ENCODE data around the gene DAAM1.

DAAM1 gene

DNA sequence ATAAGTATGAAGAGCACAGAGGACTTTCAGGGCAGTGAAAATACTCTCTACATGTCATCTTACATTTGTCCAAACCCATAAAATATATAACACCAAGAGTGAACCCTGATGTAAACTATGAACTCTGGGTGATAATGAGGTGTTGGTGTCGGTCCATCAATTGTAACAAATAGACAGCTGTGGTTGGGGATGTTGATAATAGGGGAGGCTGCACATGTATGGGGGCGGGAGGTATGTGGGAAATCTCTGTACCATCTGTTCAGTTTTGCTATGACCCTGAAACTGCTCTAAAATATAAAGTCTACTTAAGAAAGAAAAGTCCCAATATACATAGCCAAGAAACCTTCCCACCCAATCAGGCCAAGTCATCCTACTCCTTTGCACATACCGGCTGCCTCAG, 188.2 kb downstream of the DAAM1 start:
- DNase-seq: no peak

DNA sequence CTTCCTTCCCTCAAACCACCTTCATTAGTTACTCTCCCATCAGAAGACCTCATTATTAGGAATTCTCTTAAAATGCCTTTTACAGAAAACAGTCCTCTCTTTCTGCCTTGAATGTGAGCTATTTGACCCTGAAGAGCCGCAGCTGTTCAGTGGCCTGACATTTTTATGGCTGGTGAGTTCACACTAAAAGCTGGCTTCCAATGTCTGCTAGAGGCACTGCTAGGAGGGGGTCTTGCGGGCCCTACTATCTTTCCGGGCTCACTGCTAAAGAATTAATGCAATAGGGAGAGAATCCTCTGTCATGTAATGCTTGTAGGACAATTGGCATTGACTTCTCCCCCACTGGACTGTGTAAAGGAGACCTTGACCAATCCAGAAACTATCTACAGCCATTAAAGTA, 189.0 kb downstream of the DAAM1 start:
- DNase-seq: no peak

DNA sequence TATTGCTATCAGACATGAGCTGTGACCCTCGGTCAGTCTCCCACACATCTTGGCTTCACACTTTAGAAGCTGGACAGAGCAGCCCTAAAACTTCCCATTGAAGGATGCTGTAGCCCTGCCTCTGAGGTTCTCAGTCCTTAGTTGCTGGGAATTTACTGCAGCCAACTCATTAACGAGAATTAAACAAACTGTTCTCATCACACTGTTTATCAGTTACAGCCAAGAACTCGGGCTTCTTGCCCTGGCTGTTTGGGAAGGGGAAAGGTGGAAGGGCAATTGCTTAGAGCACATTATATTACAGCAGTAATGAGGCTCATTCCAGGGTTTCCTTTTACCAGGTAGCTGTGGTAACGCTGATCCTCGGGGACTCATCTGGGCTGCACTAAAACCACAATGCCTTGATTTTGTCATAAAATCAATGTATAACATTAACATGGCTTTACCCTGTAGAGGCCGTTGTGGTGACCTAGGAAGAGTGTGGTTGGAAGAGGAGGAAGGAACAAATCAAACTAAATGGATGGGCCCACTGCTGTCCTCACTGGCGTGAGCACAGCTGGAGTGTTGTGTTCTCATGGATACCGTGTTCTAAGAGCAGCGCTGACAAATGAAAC, 189.6 kb downstream of the DAAM1 start:
- DNase-seq: no peak

DNA sequence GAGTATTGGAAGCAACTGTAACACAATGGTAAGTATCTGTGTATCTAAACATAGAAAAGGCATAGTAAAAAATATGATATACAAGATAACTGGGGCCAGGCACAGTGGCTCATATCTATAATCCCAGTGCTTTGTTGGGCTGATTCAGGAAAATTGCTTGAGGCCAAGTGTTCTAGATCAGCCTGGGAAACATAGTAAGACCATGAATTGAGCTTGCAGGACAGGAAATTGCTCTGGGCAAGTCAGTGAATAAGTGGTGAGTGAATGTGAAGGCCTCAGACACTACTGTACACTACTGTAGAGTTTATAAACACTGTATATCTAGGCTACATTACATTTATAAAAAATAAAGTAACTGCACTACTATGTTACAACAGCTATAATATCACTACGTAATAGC, 201.5 kb downstream of the DAAM1 start:
- no peak for DNase-seq

DNA sequence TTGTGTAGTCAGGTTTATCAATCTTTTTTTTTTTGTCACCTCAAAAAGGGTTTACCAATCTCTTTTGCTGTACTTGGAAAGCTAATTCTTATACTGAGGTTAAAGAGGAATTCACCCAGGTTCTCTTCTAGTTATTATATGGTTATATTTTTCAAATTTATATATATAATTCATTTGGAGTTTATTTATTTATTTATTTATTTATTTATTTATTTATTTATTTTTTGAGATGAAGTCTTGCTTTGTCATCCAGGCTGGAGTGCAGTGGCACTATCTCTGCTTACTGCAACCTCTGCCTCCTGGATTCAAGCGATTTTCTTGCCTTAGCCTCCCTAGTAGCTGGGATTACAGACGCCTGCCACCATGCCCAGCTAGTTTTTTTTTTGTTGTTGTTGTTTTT, 202.9 kb downstream of the DAAM1 start:
- no peak for DNase-seq

DNA sequence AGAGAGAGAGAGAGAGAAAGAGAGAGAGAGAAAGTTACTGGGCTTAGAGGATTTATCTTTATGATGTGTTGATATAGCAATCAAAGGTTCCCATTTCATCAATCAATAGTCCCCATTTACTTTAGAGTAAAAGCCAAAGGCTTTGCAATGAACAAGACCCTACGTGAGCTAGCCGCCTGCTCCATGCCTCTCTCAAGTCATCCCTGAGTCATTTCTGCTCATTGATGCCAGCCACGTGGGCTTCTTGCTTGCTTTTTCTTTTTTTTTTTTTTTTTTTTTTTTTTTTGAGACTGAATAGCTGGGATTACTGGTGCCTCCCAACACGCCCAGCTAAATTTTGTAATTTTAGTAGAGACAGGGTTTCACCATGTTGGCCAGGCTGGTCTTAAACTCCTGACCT, 205.8 kb downstream of the DAAM1 start:
- DNase-seq: no peak

DNA sequence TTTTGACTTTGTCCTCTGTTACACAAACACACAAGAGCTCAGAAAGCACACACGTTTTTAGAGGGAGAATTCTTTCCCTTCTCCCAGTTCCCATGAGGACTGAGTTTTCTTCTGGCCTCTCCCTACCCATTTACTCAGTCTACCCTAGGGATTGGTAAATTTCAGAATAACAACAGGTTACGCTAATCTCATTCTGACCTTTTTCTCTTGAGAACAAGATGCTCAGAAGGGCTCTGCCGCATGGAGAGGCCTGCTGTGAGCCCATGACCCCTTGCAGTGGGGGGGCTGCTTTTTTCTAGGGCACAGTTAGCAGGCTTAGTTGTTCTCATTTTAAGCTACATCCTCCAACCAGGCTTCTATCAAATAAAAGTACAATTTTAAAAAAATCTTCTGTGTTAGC, 207.2 kb downstream of the DAAM1 start:
- no peak for DNase-seq

DNA sequence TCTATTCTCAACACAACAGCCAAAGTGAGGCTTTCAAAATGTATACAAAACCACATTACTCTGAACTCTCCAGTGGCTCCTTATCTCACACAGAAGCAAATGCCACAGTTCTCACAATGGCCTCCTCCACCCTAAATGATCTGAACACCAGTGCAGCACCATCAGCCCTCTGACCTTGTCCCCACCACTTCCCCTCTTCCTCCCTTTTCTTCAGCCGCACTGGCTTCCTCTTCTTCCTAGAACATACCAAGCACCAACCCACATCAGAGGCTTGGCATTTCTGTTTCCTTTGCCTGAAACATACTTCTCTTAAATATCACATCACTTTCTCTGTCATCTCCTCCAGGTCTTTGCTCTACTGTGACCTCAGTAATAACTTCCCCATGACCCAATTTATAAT, 210.4 kb downstream of the DAAM1 start:
- DNase-seq: no peak

DNA sequence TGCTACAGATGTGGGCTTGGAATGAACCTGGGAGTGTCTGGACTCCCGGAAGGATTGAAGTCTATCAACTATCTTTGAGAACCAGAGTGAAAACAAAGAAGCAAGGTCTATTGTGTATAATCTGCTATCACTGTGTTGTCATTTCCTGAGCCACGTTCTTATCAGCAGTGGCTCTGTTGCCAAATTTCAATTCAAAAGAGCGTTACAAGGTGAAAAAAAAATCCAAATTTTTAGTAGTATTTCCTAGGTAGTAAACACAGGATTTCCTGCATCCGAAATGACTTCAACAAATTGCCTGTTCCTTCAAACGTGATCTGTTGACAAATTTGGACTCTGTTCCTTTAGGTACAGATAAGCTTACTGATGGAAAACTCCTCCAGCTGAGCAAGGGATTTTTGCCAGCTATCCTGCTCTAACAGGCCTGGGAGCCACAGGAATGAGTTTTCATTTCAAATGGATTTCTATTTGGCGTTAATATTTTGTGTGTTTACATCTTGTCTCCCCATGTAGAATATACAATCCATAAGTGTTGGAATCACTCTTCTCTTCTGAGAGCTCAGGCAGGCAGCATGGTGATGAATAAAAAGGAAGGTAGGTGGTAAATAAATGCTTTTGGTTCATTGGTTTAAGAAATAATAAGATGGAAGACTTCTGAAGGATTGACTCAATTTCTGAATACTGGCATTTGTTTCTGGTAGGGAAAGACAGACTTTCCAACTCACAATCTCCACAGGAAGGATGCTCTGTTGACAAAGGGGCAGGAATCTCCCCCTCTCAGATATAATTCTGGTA, 218.2 kb downstream of the DAAM1 start:
- DNase-seq: no peak

DNA sequence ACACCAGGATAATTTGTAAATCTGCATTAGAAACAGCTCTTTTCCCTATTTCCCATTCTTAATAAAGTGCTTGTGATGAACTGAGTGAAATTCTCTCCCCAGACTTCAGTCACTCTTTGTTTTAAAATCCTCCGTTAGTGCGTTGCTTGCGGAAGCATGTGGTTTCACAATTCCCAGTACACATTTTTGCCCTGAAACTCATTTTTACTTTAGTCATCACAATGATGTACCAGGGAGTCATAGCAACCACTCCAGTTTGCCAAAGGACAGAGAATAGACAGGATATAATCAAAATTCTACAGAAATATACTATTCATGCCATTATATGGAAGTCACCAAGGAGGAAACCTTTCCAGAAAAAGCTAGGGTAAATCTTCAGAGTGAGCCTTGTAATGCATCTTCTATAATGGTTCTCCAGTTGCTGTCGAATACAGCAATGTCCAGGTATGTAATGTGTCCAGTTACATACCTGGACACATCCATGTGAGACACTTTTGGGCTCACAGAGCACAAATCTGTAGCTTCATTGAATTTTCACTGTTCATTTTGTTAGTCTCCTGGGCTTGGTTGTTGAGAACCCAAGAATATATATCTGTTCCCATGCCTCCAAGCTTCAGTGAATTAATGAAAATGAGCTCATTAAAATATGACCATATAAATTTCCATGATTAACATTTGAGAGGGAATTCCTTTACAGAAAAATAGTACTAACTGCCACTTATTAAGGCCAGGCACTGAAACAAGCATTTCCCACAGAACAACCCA, 219.0 kb downstream of the DAAM1 start:
- DNase-seq: no peak

DNA sequence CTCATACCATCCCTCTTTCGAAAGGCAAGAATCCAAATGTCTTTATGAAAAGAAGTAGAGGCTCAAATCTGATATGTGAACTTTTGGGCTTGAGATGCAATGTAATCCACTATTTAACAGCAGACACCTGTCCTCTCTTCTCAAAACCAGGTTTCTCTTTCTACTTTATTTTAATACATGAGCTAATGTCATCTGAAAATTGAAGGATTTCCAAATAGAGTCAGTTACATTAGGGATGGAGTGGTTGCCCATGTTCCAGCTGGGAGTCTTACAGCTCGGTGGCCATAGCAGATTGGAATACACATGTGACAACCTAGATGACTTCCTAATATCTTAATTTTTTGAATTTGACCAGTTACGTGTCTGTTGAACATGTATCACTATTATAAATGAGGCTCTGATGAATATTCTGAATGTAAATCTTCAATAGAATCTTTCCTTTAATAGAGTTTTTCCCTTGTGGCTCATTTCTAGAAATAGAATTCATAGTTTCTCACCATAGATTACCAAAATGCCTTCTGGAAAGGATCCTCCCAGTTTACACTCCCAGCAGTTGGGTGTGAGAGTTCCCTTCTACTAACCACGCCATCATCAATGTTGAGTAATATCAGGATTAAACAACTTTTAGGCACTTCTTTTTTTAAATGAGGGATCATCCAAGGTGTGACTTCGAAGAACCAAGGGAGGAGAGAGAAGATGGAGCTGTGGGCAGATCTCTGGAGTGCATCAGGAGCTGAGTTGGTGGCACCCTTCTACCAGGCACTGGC, 227.6 kb downstream of the DAAM1 start:
- no peak for DNase-seq

DNA sequence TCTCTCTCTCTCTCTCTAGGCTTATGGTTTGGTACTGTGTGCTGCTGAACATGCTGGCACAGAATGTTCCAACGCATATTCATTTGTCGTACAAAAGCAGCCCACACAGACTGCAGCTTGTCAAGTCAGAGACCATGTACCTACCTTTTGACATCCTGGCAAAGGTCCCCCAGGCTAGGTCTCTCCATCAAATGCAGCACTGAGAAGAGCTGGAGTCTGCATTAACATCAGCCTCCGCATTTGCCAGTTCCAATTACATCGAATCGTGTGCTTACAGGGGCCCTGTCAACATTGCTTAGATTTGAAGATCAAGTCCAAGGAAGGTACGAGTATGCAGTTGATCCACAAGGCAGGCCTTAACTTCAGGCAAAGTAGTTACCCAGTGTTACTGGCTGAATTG, 228.8 kb downstream of the DAAM1 start:
- DNase-seq: no peak

DNA sequence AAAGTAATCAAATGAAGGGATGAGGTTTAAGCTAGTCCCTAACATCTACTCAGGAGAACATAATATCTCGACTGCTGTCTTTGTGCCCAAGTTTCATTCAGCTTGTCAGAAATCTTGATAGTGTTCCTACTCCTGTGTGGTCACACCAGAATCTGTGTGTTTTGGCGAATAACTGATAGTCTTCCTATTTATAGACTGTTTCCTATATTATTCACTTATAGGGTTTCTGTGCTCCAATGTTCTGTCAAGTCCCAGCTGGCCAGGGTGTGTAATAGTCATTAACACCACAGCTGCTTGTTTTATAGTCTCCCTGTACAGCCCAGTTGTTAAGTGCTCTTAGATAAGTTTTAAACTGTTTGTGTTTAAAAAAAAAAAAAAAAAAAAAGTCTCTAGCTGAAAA, 230.8 kb downstream of the DAAM1 start:
- no peak for DNase-seq
